NCI-H146 (cell line): Measurements from ENCODE around the gene BABAM2.

ENCODE experiments used
- DNase-seq: peaks from one replicate; lab custom pipeline; 2025; lab: John Stamatoyannopoulos, UW

The BABAM2 gene

GRCh38 chr2:28282861-28283646 lies 392.5 kb downstream of the BABAM2 start:
- no peak for DNase-seq

- DNase-seq, result no peak
These were observed 393.3 kb downstream of the BABAM2 start for GRCh38 chr2:28283861-28284260.

GRCh38 chr2:28286678-28287077 lies 396.1 kb downstream of the BABAM2 start:
- DNase-seq, result no peak

- no peak for DNase-seq
These were observed 396.9 kb downstream of the BABAM2 start for GRCh38 chr2:28287256-28287915.

- no peak for DNase-seq
These were observed 398.1 kb downstream of the BABAM2 start for GRCh38 chr2:28288620-28289019.

- no peak for DNase-seq
These were observed 401.4 kb downstream of the BABAM2 start for GRCh38 chr2:28291811-28292440.

GRCh38 chr2:28292491-28292890 lies 402.0 kb downstream of the BABAM2 start:
- no peak for DNase-seq

GRCh38 chr2:28293416-28293815 lies 402.9 kb downstream of the BABAM2 start:
- no peak for DNase-seq

- no peak for DNase-seq
These were observed 403.9 kb downstream of the BABAM2 start for GRCh38 chr2:28294451-28294850.

GRCh38 chr2:28296243-28296642 lies 405.7 kb downstream of the BABAM2 start:
- no peak for DNase-seq

- no peak for DNase-seq
These were observed 406.4 kb downstream of the BABAM2 start for GRCh38 chr2:28296904-28297303.

GRCh38 chr2:28297531-28297930 lies 407.0 kb downstream of the BABAM2 start:
- DNase-seq, result no peak

GRCh38 chr2:28298406-28298805 lies 407.9 kb downstream of the BABAM2 start:
- DNase-seq, result no peak

GRCh38 chr2:28300485-28301341 lies 410.2 kb downstream of the BABAM2 start:
- DNase-seq, result no peak

GRCh38 chr2:28305202-28305601 lies 414.7 kb downstream of the BABAM2 start:
- no peak for DNase-seq

- DNase-seq, result no peak
These were observed 419.6 kb downstream of the BABAM2 start for GRCh38 chr2:28310107-28310506.

- no peak for DNase-seq
These were observed 421.2 kb downstream of the BABAM2 start for GRCh38 chr2:28311660-28312249.

GRCh38 chr2:28312307-28313219 lies 422.0 kb downstream of the BABAM2 start:
- no peak for DNase-seq

GRCh38 chr2:28313220-28313784 lies 422.8 kb downstream of the BABAM2 start:
- no peak for DNase-seq

- no peak for DNase-seq
These were observed 424.4 kb downstream of the BABAM2 start for GRCh38 chr2:28314968-28315367.
